HEK293 (cell line): ENCODE data around the gene UBA6.

ENCODE experiments used
- CTCF ChIA-PET: fragments of 350-600 bp; formaldehyde crosslinking; extraction: SDS; loops from one replicate; lab custom pipeline; 2021; ENCODE audit warnings: antibody characterized with exemption; lab: Yijun Ruan, JAX
- POLR2A ChIA-PET: fragments of 300-600 bp; formaldehyde crosslinking; extraction: SDS; loops from one replicate; lab custom pipeline; 2020; ENCODE audit warnings: antibody characterized with exemption, inconsistent platforms; lab: Yijun Ruan, JAX
- H3K27ac ChIP-seq: fragments of 200-500 bp; sonication (Bioruptor generic); 2 replicates; pipeline ENCODE4 v1.5.1; 2014; ENCODE audit warnings: low read depth, low read length, control low read depth, inconsistent platforms; ENCODE audit errors: extremely low read depth
- H3K36me3 ChIP-seq, 2 experiments: fragments of 200-500 bp in 1 of 2; sonication (Bioruptor generic) in 1 of 2; 1 replicate in 1 of 2; 2 replicates in 1 of 2; pipeline ENCODE4 v1.5.1; 2014 to 2017; ENCODE audit warnings: inconsistent platforms in 2 of 2, low read length in 2 of 2; ENCODE audit not compliant: control insufficient read depth in 2 of 2, insufficient read depth in 1 of 2
- H3K4me1 ChIP-seq: fragments of 200-500 bp; sonication (Bioruptor generic); 2 replicates; pipeline ENCODE4 v1.5.1; 2014; ENCODE audit warnings: mild to moderate bottlenecking, low read length, inconsistent platforms; ENCODE audit not compliant: control insufficient read depth, insufficient read depth
- H3K4me3 ChIP-seq: 2 replicates; pipeline ENCODE4 v1.5.1; 2011; ENCODE audit warnings: low read depth, mild to moderate bottlenecking, control low read depth, low read length, moderate library complexity
- H3K9me3 ChIP-seq: fragments of 200-500 bp; sonication (Bioruptor generic); 2 replicates; pipeline ENCODE4 v1.5.1; 2014; ENCODE audit warnings: low read depth, low read length, inconsistent platforms; ENCODE audit not compliant: control insufficient read depth, insufficient read depth
- GLIS1 ChIP-seq: fragments of 450-650 bp; formaldehyde crosslinking; IDR thresholded peaks from 2 replicates; pipeline ENCODE4 v1.5.1; 2016; ENCODE audit warnings: missing biosample characterization, missing genetic modification characterization
- RBAK ChIP-seq: fragments of 450-650 bp; formaldehyde crosslinking; IDR thresholded peaks from 2 replicates; pipeline ENCODE4 v1.5.1; 2016; ENCODE audit warnings: missing biosample characterization, missing genetic modification characterization
- SCRT2 ChIP-seq: fragments of 450-650 bp; formaldehyde crosslinking; IDR thresholded peaks from 2 replicates; pipeline ENCODE4 v1.5.1; 2016; ENCODE audit warnings: missing biosample characterization, missing genetic modification characterization
- ZFHX2 ChIP-seq: fragments of 450-650 bp; formaldehyde crosslinking; conservative IDR thresholded peaks from 2 replicates; pipeline ENCODE4 v1.5.1; 2016; ENCODE audit warnings: missing biosample characterization, missing genetic modification characterization
- ZFP69B ChIP-seq: fragments of 450-650 bp; formaldehyde crosslinking; IDR thresholded peaks from 2 replicates; pipeline ENCODE4 v1.5.1; 2016; ENCODE audit warnings: missing biosample characterization, missing genetic modification characterization
- ZNF148 ChIP-seq: fragments of 450-650 bp; formaldehyde crosslinking; IDR thresholded peaks from 2 replicates; pipeline ENCODE4 v1.5.0; 2017; ENCODE audit warnings: missing biosample characterization, missing genetic modification characterization, borderline replicate concordance
- ZNF175 ChIP-seq: fragments of 450-650 bp; formaldehyde crosslinking; IDR thresholded peaks from 2 replicates; pipeline ENCODE4 v1.5.1; 2016; ENCODE audit warnings: missing biosample characterization, missing genetic modification characterization
- ZNF248 ChIP-seq: fragments of 450-650 bp; formaldehyde crosslinking; IDR thresholded peaks from 2 replicates; pipeline ENCODE4 v1.5.1; 2017; ENCODE audit warnings: missing biosample characterization, missing genetic modification characterization
- ZNF302 ChIP-seq: fragments of 450-650 bp; formaldehyde crosslinking; IDR thresholded peaks from 2 replicates; pipeline ENCODE4 v1.5.1; 2016; ENCODE audit warnings: missing biosample characterization, missing genetic modification characterization, low read depth
- ZNF350 ChIP-seq: fragments of 450-650 bp; formaldehyde crosslinking; IDR thresholded peaks from 2 replicates; pipeline ENCODE4 v1.5.0; 2017; ENCODE audit warnings: missing biosample characterization, mild to moderate bottlenecking, missing genetic modification characterization
- ZNF391 ChIP-seq: fragments of 450-650 bp; formaldehyde crosslinking; IDR thresholded peaks from 2 replicates; pipeline ENCODE4 v1.5.1; 2016; ENCODE audit warnings: low read depth, missing biosample characterization, missing genetic modification characterization, borderline replicate concordance
- ZNF433 ChIP-seq: fragments of 450-650 bp; formaldehyde crosslinking; IDR thresholded peaks from 2 replicates; pipeline ENCODE4 v1.5.1; 2016; ENCODE audit warnings: missing biosample characterization, missing genetic modification characterization, low read depth
- ZNF664 ChIP-seq: fragments of 450-650 bp; formaldehyde crosslinking; IDR thresholded peaks from 2 replicates; pipeline ENCODE4 v1.5.1; 2016; ENCODE audit warnings: missing biosample characterization, missing genetic modification characterization
- ZNF76 ChIP-seq: fragments of 450-650 bp; formaldehyde crosslinking; IDR thresholded peaks from 2 replicates; pipeline ENCODE4; 2016; ENCODE audit warnings: low read depth, missing biosample characterization, missing genetic modification characterization, borderline replicate concordance
- ZNF768 ChIP-seq: fragments of 450-650 bp; formaldehyde crosslinking; IDR thresholded peaks from 2 replicates; pipeline ENCODE4 v1.5.1; 2018; ENCODE audit warnings: missing biosample characterization, mild to moderate bottlenecking, missing genetic modification characterization
- ZSCAN16 ChIP-seq: fragments of 450-650 bp; formaldehyde crosslinking; IDR thresholded peaks from 2 replicates; pipeline ENCODE4 v1.5.1; 2016; ENCODE audit warnings: missing biosample characterization, missing genetic modification characterization
- ZXDB ChIP-seq: fragments of 450-650 bp; formaldehyde crosslinking; IDR thresholded peaks from 2 replicates; pipeline ENCODE4 v1.5.1; 2016; ENCODE audit warnings: missing biosample characterization, missing genetic modification characterization

UBA6 gene

GRCh38 chr4:67566335-67566734 is 134.6 kb downstream of the UBA6 start:
- no peak overlapping the region for H3K27ac ChIP-seq
- POLR2A ChIA-PET: no interaction called here

GRCh38 chr4:67565284-67565683 is 135.7 kb downstream of the UBA6 start:
- CTCF ChIA-PET: no interaction called here
- TF ChIP-seq RBAK: no peak
- TF ChIP-seq ZSCAN16 (tag by site-specific recombination): no peak
- no peak for TF ChIP-seq ZNF433 (tag by site-specific recombination)
- TF ChIP-seq ZNF391 (tag by site-specific recombination): no peak
- no peak for TF ChIP-seq ZNF76 (tag by site-specific recombination)
- TF ChIP-seq ZNF302 (tag by site-specific recombination): no peak
- no peak for TF ChIP-seq ZNF248 (tag by site-specific recombination)
- no peak for TF ChIP-seq ZXDB (tag by site-specific recombination)
- no peak for TF ChIP-seq SCRT2 (tag by site-specific recombination)
- TF ChIP-seq GLIS1: no peak
- TF ChIP-seq ZNF350 (tag by site-specific recombination): no peak
- TF ChIP-seq ZNF664 (tag by site-specific recombination): no peak
- Histone ChIP-seq H3K27ac (no peak overlapping the region), H3K4me1 (no peaks in the 10 kb centered on the region), H3K36me3 (no peaks in the 10 kb centered on the region), H3K4me3 (no peak overlapping the region), H3K9me3 (no peaks in the 10 kb centered on the region)
- POLR2A ChIA-PET: no interaction called here

More at GRCh38 chr4:67566335-67566734, 134.6 kb downstream of the UBA6 start:
- no peaks in the 10 kb centered on the region for H3K36me3 ChIP-seq
- no peaks in the 10 kb centered on the region for H3K4me1 ChIP-seq
- no peak overlapping the region for H3K4me3 ChIP-seq
- CTCF ChIA-PET: interaction anchor here (0.9 kb wide), 1 partner anchor 17 kb away, joined by 3 read pairs; no protein-coding TSS in a partner anchor
- H3K9me3 ChIP-seq: no peaks in the 10 kb centered on the region
- TF ChIP-seq ZFHX2 (tag by site-specific recombination) (no peak), ZNF148 (no peak), SCRT2 (tag by site-specific recombination) (no peak), ZNF175 (no peak), ZNF768 (no peak), RBAK (no peak), ZXDB (tag by site-specific recombination) (no peak), ZFP69B (tag by site-specific recombination) (no peak)
